GM18505 (cell line): ENCODE data around the gene ZNF419.
A peak's percentile ranks its signal among the peaks of the same experiment; 100 is the strongest.
"Not testable (repeated sequence)": the region's sequence is repeated elsewhere in the genome, so short reads cannot be mapped to it uniquely, and the experiment has no call there.

Experiments used
- ATAC-seq: cut with Tn5 transposase; IDR thresholded peaks from one replicate; pipeline ENCODE4 v1.9.1; 2021; ENCODE audit not compliant: unreplicated experiment
- POLR2A ChIP-seq: IDR thresholded peaks from 4 replicates; pipeline ENCODE4 v1.6.1; 2011; ENCODE audit warnings: borderline replicate concordance; ENCODE audit not compliant: insufficient read depth, insufficient read length; ENCODE audit errors: extremely low read depth

ZNF419 gene

DNA sequence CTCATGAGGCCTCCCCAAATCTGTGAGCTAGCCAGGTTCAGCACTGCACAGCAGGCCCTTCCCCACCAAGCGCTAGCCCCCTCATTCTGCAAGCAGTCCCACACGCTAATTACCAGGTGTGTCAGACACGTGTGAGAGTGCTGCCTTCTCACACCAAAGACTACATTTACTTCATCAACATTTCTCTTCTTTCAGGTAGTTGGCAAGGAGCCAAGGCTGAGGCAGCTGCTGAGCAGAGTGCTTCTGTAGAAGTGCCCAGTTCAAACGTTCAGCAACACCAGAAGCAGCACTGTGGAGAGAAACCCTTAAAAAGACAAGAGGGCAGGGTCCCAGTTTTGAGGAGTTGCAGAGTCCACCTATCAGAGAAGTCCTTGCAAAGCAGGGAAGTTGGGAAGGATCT, 18.6 kb downstream of the ZNF419 start:
- TF ChIP-seq POLR2A = no peak

DNA sequence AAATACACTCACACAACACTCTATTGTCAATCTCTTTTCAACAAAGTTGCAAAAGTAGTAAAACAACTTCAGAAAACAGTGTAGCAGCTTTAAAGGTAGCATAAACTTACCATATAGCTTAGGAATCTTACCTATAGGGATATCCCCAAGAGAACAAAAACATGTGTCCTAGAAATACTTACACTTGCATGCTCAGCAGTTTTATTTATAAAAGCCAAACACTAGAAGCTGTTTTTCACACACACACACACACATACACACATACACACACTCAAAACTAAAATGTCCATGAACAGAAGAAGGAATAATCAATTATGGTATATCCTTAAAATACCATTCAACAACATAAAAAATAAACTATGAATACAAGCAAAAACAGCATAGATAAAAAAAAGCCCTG, 23.9 kb downstream of the ZNF419 start:
- ATAC-seq = no peak
- TF ChIP-seq POLR2A = no peak

More for the DNA sequence above, 18.6 kb downstream of the ZNF419 start:
- no peak for ATAC-seq

DNA sequence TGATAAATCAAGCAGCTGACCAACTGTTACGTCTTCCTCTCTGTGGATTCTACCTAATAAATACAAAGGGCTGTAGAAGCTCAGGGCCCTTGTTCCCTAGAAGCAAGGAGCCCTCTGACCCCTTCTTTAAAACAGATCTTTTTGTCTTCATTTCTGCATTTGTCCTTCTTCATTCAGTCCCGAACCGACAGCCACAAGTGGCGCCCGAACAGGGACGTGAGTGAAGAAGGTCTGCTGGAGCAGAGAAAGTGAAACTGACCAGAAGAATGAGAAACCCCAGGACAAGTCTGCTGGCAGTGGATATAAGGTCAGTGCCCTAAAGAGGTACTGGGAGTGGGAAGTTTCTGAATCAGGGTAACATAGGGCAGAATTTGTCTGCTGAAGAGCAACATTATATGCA, 25.3 kb downstream of the ZNF419 start:
- ATAC-seq = no peak
- TF ChIP-seq POLR2A = no peak

- TF ChIP-seq POLR2A = no peak
- ATAC-seq = no peak
These were observed 27.7 kb downstream of the ZNF419 start for GRCh38 chr19:57515255-57515654.

- not testable (repeated sequence) for ATAC-seq
These were observed 30.5 kb downstream of the ZNF419 start for GRCh38 chr19:57518021-57518420.

- TF ChIP-seq POLR2A = peak; percentile 71
- ATAC-seq = peak; percentile 96
These were observed 39.8 kb downstream of the ZNF419 start, which contains the start of gene ZNF549 for GRCh38 chr19:57527136-57527881. ZNF549 (plus strand) TSS chr19:57527356; CDS start chr19:57527574, 218 bp downstream.

- TF ChIP-seq POLR2A = no peak
- ATAC-seq = no peak
These were observed 50.5 kb downstream of the ZNF419 start for GRCh38 chr19:57537953-57538547.
